ENCODE results near the gene ZNF521.

ZNF521 gene

GRCh38 chr18:25247725-25248124 is 104.2 kb downstream of the ZNF521 start:
- DNase-seq: no peak

- DNase-seq: no peak
These were observed 106.9 kb downstream of the ZNF521 start for GRCh38 chr18:25244924-25245698.

GRCh38 chr18:25244170-25244569 is 107.8 kb downstream of the ZNF521 start:
- no peak for DNase-seq

GRCh38 chr18:25243754-25244153 is 108.2 kb downstream of the ZNF521 start:
- no peak for DNase-seq

- no peak for DNase-seq
These were observed 108.7 kb downstream of the ZNF521 start for GRCh38 chr18:25243257-25243656.

- DNase-seq: peak; percentile 84
These were observed 111.6 kb downstream of the ZNF521 start for GRCh38 chr18:25240420-25240770.

- DNase-seq: peak; percentile 43
These were observed 112.2 kb downstream of the ZNF521 start for GRCh38 chr18:25239581-25240419.

- no peak for DNase-seq
These were observed 112.8 kb downstream of the ZNF521 start for GRCh38 chr18:25239151-25239550.

- DNase-seq: no peak
These were observed 114.2 kb downstream of the ZNF521 start for GRCh38 chr18:25237571-25238267.

GRCh38 chr18:25236736-25237135 is 115.2 kb downstream of the ZNF521 start:
- no peak for DNase-seq

- no peak for DNase-seq
These were observed 116.4 kb downstream of the ZNF521 start for GRCh38 chr18:25235401-25236042.

- DNase-seq: no peak
These were observed 117.1 kb downstream of the ZNF521 start for GRCh38 chr18:25234740-25235345.

GRCh38 chr18:25234322-25234639 is 117.7 kb downstream of the ZNF521 start:
- DNase-seq: no peak

GRCh38 chr18:25233528-25234321 is 118.2 kb downstream of the ZNF521 start:
- DNase-seq: peak; percentile 47

- no peak for DNase-seq
These were observed 120.7 kb downstream of the ZNF521 start for GRCh38 chr18:25231327-25231691.

- no peak for DNase-seq
These were observed 121.2 kb downstream of the ZNF521 start for GRCh38 chr18:25230658-25231326.

- DNase-seq: no peak
These were observed 122.0 kb downstream of the ZNF521 start for GRCh38 chr18:25229920-25230319.

- no peak for DNase-seq
These were observed 122.9 kb downstream of the ZNF521 start for GRCh38 chr18:25229081-25229480.

GRCh38 chr18:25228410-25228809 is 123.6 kb downstream of the ZNF521 start:
- no peak for DNase-seq

GRCh38 chr18:25225151-25225550 is 126.8 kb downstream of the ZNF521 start:
- no peak for DNase-seq

Data from NCI-H2227 treated with DMSO at 0.1 percent for 48 hours (cell line).